HG03108 (cell line): ENCODE results near the gene CBX4.

Experiments used
- ATAC-seq: cut with Tn5 transposase; IDR thresholded peaks from one replicate; pipeline ENCODE4 v1.9.1; 2021; ENCODE audit warnings: moderate library complexity; ENCODE audit not compliant: unreplicated experiment

The CBX4 gene

DNA sequence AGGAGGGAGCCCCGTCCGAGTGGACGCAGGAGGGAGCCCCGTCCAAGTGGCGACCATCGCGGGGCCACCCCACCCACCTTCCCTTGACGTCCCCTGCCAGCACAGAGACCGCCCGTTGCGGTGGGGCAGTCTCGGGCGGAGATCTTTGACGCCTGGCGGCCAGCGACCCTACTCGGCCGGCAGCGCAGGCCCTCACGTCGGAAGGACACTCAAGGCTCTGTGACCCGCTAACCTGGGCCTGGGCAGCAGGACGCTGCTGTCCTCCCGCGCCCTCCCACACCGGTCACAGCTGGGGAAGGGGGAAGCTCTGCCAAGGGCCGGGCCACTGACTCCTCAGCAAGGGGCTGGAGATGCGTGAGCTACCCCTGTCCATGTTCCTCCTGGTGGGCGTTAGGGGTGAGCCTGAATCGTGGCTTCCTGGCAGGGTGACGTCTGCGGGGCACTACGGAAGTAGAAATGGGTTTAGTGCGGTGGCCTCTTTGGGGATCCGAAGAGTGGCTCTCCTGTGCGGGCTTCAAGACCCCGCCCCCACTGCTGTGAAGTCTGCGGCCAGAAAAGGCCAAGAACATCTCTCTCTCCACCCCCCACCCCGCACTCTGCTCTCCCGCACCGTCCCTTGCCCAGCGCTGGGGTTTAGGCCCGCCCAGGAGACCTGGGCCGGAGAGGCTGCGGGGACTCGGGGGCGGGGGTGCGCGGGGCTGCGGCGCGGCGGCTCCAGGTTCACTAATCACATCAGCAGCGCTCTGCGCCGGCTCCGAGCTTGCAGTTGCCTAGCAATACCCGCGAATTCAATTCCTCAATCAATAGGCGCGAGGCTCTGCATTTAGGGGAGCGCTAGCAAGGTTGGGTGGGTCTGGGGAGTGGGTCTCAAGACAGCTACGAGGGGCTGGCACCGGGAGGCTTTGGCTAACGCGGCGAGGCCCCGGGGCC, 48.2 kb downstream of the CBX4 start:
- no peak for ATAC-seq

DNA sequence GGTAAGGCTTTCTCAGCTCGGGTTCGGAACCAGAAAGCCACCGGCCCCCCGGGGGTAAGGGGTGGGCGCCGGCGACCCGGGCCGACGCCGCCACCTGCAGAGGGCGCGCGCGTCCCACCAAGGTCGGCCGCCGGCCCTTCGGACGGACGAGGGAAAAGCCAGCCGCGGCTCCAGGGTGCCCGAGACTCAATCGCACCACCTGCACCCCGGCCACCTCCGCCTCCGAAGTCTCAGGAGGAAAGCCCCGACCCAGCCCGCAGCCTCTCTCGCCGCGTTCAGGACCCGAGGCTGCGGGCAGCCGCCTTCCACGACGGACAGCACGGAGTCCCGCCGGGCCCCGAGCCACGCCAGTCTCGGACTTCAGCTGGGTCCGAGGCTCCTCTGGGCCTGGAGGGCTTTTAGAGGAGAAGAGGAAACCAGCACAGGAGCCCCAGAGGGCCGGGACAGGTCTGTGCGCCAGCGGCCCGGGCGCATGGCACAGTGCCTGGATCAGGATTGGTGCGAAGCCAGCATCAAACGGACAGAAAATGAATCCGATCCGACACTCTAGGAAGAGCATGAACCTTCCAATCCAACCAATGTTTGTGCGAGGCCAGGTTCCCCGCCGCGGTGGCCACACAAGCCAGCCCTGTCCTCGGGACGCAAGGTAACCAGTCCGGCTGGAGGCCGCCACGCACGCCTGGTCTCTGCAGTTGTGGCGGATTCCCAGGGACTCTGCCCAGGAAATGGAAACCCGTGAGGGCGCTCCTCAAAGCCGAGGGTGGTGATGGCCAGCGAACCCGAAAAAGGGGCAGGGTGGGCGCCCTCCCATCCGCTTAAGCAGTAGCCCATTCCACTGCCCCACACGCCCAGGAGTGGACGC, 49.1 kb downstream of the CBX4 start:
- no peak for ATAC-seq

DNA sequence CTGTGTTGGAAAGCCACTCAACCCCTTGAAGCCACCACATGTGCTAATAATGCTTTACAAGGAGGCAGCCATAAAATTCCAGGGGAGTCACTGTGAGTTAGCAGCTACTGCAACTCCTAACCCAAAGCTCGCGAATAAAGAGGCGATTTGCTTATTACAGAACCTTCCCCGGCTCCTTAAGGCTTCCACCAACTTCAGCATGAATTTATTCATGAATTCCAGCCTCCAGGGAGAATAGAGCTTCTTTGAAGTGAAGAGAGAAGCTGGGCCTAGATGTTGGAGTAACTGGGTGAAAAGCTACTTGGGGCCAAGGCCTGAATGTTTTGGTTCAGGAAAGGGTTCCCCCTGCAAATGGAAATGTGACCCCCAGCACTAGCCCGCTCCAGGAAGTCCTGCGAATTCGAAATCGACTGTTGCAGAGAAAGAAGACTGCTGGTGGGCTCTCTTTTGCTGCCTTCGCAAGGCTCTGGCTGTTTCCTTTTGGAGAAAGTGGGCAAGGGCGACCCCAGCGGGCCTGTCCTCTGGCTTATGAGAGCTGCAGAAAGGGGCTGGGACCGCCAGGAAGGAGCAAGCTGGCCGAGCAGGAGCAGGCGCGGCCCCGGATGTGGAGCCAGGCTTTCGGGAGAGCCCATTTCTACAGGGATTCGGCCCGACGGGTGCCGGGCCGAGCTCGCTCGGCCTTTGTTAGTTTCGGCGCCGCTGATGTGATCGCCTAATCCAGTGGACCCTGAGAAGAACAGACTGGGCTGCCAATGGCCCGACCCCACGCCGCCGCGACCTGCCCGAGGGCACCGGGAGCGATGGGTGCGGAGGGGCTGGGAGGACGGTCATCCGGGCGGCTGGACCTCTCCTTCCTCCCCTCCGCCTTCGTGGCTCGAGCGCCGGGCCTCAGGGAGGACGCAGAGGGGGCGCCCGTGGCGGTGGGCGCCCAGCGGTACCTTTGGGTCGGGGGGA, 50.0 kb downstream of the CBX4 start:
- no peak for ATAC-seq

DNA sequence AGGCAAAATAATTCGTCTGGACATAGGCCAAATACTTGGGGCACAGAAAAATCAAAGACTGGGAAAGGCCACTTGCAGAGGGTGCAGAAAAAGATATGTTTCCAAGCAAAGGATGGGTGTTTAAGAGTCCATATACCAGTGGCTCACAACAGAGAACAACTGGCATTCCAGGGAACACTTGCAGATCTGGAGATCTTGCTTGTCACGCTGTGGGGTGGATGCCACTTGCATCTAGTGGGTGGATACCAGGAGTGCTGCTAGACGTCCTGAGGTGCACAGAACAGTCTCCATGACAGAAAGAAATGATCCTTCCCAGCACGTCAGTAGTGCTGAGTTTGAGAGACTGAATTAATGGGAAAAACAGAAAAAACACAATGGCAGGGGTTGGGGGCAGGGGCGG, 50.8 kb downstream of the CBX4 start:
- no peak for ATAC-seq

DNA sequence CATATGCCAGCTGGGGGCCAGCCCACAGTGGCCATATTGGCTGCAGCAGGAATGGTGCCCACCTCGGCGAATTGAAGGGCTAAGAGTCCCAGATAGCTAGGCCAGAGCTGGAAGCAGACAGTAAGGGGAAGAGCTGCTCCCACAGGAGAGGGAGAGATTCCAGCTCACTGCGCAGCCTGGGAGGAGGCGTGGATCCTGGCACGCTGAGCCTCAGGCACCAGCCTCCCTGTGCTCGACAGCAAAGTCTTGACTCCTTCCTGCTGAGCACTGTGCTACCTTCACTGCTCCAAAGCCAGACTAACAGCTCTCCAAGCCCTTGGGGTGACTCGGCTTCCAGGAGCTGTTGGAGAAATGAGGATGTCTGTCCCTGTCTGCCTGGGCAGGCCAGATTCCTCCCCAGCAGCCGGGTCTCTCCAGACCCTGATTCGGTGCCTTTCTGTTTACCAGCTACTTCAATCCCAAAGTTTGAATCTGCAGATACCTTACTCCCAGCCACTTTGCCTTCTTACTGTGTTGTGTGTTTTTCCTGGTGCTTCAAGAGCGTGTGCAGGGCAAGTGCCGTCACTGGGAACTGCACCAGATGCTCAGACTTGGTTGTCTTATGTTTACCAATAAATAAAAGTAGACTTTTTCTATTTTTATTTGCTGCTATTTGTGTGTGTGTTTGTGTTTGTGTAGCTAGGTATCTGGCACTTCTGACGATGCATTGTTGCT, 52.2 kb downstream of the CBX4 start:
- ATAC-seq = no peak

DNA sequence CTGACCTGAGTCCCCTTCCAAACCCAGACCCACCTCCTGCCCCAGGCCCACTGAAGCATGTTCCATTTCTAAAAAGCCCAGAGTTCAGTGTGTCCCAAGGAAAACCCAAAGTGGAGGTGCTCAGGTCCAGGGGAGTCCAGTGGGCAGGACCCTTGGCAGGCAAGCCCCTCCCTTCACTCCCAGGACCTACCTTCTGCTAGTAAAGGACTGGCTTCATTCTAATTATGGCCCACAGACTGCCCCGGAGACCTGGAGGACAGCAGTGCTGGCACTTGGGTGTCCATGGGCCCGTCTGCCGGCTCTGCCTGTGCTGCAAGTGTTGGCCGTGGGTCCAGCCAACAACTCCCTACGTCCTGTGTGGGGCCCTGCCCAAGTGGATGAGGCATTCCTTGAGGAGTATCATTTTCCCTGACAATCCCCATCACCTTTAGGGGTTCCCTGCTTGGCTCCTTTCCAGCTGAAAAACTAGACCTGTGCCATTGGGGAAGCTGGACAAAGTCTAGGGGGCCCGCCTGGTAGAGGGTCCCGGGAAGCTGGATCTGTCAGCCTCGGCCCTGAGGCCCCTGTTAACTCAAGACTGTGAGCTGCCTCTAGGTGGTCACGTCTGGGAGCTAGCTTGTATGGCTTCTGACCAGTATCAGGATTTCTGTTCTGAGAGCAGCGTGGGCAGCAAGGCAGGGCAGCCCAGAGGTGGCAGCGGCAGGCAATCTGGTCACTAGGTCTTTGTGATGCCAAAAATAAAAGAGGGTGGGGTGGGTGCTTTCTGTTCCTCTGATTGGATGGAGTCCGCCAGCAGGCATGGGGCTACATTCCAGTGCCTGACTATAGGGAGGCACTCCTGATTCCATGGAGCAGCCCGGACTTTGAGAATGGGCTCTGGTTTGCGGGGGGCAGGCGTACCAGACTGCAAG, 53.1 kb downstream of the CBX4 start:
- no peak for ATAC-seq

DNA sequence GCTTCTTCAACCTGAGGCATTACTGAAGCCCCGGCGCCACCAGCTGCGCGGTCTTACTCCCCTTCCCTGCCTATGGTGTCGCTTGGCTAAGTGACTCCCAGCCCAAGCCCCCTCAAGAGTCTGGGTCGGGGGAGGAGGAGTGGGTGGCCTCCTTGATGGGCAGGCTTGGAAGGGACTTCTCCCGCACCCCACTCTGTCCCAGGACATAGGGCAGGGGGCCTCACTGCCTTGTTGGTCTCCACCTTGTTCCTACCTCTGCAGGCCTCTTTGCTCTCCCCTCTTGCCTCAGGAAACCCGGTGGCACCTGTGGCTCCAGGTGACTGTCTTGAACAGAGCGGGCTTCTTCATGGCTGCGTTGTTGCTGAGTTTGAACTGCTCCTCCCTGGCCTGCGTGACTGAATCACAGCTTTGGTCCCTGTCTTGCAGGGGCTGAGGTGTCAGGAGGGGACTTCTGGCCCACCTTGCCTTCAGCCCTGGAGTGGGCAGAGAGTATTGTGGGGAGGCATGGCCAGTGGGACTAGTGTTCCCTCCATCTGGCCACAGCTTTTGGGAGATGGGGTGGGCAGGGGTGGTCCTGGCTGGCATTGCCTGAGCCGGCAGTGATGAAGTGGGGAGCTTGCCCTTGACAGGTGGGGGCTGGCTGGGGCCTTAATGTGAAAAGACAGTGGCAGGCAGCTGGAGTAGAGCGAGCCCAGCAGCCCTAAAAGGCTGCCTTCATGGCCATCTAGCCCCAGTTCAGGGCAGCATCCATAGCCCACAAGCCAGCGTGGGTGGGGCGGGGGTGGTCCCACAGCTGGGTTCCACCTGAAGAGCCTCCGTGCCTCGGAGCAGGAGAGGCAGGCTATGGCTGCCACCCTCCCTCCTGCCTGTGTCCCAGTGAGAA, 54.0 kb downstream of the CBX4 start:
- no peak for ATAC-seq

DNA sequence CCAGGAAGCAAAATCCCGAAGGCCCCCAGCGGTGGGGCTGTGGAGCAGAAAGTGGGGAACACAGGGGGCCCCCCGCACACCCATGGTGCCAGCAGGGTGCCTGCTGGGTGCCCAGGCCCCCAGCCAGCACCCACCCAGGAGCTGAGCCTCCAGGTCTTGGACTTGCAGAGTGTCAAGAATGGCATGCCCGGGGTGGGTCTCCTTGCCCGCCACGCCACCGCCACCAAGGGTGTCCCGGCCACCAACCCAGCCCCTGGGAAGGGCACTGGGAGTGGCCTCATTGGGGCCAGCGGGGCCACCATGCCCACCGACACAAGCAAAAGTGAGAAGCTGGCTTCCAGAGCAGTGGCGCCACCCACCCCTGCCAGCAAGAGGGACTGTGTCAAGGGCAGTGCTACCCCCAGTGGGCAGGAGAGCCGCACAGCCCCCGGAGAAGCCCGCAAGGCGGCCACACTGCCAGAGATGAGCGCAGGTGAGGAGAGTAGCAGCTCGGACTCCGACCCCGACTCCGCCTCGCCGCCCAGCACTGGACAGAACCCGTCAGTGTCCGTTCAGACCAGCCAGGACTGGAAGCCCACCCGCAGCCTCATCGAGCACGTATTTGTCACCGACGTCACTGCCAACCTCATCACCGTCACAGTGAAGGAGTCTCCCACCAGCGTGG, 54.8 kb downstream of the CBX4 start:
- no peak for ATAC-seq

DNA sequence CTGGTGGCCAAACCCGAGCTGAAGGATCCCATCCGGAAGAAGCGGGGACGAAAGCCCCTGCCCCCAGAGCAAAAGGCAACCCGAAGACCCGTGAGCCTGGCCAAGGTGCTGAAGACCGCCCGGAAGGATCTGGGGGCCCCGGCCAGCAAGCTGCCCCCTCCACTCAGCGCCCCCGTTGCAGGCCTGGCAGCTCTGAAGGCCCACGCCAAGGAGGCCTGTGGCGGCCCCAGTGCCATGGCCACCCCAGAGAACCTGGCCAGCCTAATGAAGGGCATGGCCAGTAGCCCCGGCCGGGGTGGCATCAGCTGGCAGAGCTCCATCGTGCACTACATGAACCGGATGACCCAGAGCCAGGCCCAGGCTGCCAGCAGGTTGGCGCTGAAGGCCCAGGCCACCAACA, 55.3 kb downstream of the CBX4 start:
- ATAC-seq = no peak
